Hematopoietic multipotent progenitor cell treated with erythropoietin and hydrocortisone succinate and interleukin-3 and kit ligand, for 15 days (in vitro differentiated cells): ENCODE data around the gene BCORL1.

ENCODE experiments used
- DNase-seq: peaks from one replicate; pipeline ENCODE4 v3.0.0-alpha.2; 2015; ENCODE audit warnings: low spot score

Gene BCORL1, protein sequence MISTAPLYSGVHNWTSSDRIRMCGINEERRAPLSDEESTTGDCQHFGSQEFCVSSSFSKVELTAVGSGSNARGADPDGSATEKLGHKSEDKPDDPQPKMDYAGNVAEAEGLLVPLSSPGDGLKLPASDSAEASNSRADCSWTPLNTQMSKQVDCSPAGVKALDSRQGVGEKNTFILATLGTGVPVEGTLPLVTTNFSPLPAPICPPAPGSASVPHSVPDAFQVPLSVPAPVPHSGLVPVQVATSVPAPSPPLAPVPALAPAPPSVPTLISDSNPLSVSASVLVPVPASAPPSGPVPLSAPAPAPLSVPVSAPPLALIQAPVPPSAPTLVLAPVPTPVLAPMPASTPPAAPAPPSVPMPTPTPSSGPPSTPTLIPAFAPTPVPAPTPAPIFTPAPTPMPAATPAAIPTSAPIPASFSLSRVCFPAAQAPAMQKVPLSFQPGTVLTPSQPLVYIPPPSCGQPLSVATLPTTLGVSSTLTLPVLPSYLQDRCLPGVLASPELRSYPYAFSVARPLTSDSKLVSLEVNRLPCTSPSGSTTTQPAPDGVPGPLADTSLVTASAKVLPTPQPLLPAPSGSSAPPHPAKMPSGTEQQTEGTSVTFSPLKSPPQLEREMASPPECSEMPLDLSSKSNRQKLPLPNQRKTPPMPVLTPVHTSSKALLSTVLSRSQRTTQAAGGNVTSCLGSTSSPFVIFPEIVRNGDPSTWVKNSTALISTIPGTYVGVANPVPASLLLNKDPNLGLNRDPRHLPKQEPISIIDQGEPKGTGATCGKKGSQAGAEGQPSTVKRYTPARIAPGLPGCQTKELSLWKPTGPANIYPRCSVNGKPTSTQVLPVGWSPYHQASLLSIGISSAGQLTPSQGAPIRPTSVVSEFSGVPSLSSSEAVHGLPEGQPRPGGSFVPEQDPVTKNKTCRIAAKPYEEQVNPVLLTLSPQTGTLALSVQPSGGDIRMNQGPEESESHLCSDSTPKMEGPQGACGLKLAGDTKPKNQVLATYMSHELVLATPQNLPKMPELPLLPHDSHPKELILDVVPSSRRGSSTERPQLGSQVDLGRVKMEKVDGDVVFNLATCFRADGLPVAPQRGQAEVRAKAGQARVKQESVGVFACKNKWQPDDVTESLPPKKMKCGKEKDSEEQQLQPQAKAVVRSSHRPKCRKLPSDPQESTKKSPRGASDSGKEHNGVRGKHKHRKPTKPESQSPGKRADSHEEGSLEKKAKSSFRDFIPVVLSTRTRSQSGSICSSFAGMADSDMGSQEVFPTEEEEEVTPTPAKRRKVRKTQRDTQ (N-terminal part only)

DNA sequence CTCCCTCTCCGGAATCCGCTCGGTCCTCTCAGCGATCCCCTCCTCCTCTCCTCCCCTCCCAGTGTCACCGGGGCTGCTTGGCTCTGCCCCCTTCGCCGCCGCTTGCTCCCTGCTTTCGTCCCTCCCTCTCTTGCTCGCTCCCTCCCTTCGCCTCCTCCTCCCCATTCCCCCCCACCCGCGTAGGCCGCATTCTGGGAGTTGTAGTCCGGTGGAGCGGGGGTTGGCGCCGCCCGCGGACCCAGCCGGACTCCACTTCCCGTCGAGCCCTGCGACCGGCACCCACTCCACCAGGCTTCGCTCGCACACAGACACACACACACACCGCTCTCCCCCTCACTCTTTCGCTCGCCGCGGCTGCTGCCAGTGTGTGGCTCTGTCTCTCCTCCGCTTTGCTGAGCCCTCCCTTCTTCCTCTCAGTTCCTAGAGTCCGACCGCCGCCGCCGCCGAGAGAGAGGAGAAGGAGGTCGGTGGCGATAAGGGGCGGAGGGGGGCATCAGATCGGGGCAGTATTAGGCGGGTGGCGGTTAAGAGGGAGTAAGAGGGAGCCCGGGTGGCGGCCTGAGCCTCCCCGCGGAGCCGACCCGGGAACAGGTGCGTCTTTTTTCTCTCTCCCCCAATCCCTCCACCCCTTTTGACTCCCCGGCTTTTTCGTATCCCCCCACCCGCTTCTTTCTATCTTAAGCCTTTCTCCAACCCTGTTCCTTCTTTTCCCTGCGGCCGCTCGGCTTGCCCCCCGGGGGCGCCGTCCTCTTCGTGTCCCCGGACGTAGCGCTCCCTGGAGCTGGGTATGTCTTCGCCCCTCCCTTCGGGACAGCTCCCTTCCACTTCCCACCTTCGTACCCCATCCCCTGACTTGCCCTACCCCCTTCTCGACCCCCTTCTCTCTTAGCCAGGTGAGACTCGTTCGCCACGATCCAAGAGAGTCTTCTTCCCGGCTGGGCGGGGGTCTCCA lies at the start of gene BCORL1:
BCORL1 (plus strand) TSS at position 336 of the 952 bp plus-strand sequence. CDS start 22,597 bp downstream, outside the sequence.
- peak; percentile 63 for DNase-seq

DNA sequence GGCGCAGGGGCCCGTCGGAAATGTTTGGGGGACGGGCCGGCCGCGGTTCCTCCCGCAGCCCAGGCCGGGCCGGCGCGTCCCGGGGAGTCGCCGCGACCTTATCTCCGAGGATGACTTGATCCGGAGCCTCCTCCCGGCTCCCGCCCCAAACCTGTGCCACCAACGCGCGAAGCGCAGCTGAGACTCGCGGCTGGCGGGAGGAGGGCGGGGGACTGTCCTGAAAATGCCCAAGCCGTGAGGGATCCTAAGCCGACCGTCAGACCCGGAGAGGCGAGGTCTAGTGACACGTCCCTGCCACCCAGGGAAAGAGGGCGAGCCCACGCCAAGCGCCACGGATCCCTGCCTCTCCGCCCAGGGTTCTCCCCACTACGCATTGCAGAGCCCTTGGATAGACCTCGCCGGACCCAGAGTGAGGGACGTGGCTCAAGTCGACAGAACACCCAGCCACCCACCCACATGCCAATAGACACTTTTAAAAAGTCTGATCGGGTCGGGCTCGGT lies 49.6 kb upstream of the BCORL1 start:
- DNase-seq: peak; percentile 9

DNA sequence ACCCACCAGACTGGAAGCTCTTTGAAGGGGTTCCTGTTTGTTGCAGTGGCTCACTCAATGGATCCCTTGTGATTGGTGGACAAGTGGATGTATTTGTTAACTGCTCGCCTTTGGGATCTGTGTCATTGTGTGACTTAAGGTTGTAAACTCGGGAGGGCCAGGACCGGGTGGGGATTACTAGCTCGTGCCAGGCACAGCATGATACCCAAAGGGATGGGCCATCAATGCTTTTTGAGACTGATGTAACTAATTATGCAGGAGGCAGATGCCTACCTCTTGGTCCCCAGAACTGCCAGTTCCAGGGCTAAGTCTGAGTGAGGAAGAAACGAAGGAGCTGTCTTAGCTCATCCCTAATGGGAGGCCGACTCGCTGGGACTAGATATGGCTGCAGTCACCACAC lies 48.7 kb upstream of the BCORL1 start:
- DNase-seq: no peak

DNA sequence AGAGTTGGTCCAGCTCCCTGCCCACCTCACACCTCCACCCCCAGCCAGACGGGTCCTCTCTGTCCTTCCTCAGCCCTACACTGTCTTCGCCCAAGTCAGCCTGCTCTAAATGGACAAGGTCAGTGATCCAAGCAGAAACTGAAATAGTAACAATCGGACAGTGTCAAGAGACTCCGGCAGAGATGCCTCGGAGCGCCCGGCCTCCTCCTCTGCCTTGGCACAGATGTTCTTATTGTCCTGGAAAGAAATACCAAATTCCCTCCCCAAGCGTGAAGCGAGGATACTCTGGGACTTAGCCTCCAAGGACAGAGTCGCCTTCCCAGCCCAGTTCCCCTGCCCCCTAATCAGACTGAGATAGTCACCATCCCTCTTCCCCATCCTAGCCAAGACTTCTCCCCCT lies 48.0 kb upstream of the BCORL1 start:
- DNase-seq: no peak

DNA sequence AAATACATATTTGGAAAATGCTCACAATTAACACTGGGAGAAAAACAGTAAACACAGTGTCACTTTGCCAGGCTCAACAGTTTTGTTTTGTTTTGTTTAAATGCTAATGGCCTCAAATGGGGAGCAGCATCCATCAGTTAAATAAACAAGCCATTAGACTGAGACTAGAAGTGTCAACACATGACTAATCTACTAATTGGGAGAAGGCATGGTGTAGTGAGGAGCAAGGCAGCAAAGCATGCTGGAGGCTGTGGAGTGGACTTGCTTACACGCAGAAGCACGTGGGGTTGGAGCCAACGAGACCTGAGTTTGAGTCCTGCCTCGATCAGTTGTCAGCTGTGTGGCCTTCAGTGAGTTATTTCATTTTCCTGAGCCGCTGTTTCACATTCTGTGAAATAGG lies 47.5 kb upstream of the BCORL1 start:
- no peak for DNase-seq

DNA sequence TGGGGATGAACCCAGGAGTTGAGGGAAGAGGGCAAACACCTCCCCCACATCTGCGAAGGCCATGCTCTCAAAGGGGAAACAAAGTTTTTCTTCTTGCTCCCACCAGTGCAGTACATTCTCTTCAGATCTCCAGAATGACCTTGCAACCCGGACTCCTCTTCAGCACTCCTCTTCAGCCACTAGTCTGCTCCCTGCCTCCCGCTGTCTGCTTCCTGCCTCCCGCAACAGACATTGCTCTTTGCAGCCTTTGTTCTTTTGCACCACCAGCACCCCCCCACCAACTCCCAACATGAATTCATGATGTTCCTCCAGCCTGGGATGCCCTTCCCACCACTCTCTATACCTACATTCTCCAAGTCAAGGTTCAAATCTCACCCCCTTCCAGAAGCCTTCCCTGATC lies 44.4 kb upstream of the BCORL1 start:
- DNase-seq: no peak

DNA sequence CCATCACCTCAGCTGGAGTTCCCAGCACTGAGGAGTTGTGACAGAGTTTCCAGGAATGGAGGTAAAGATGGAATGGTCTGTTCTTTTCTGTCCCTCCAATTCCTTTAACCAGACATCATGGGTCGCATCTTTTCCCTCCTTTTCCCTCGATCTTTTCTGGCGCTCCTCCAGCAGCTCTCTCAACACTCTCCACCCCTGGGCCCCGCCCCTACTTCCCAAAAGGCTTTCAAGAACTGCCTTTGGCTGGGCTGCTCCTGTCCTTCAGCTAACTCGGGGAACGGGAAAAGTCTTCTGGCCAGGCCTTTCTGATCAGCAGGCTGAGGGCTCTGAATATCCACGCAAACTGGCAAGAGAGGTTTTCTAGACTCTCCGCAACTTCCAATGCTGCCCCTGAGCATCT lies 42.4 kb upstream of the BCORL1 start:
- no peak for DNase-seq

DNA sequence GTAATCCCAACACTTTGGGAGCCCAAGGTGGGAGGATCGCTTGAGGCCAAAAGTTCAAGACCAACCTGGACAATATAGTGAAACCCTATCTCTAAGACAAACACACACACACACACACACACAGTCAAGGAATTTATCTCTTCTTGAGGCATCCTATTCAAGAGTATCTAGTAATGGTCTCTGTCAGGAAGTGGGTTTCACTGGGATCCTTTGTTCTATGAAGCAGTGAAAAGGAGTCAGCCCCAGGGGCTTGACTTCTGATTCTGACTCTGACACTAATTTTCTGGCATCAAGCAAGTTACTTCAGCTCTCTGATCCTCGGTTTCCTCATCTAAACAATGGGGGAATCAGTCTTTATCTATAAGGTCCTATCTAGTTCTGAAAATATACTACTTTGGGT lies 41.7 kb upstream of the BCORL1 start:
- no peak for DNase-seq

DNA sequence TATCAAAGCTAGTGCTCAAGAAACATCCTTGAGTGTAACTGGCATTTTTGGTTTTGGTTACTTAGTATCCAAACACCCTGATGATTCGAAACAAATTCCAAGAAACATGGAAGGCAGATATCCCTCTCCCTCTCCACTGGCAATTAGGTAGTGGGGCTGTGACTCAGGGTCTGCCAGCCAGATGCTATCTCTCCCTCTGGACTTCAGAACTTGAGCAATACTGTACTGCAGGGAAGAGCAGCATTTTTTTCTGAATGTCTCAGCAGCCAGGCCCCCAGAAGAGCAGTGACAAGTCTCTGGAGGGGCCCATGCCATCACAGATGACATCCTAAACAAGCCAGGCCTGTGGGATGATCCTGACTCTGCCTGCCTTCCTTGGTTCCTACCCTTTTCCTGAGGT lies 37.3 kb upstream of the BCORL1 start:
- no peak for DNase-seq

DNA sequence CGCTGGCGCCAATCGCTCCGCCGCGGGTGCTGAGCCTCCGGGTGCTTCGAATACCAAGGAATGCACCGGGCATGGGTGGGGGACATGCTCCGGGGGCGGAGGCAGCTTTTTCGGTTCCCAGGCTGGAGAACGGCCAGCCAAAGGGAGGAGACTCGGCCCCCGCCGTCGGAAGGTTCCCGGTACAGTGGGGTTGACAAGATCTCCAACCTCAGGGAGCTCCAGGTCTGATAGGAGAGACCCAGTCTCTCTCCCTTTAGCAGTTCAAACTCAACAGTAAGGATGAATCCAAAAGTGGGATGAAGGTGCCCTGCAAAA lies 29.1 kb upstream of the BCORL1 start:
- DNase-seq: no peak

DNA sequence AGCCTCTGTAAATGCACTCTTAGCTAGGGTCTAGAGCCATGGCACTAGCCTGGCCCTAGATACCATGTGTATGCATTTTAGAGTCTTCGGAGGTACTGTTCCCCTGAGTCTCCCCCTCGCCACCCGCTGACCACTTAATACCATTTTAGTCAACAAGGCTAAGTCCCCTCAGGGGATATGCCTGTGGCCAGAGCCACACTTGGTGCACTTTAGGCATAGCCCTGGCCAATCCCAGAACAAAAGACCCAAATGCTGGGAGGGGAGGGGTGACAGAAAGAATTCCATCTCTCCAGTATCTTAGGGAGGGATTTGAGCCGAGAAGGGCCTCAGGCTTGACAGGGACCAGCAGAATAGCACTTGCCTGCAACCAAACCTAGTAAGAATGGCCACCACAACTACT lies 28.6 kb upstream of the BCORL1 start:
- DNase-seq: no peak

DNA sequence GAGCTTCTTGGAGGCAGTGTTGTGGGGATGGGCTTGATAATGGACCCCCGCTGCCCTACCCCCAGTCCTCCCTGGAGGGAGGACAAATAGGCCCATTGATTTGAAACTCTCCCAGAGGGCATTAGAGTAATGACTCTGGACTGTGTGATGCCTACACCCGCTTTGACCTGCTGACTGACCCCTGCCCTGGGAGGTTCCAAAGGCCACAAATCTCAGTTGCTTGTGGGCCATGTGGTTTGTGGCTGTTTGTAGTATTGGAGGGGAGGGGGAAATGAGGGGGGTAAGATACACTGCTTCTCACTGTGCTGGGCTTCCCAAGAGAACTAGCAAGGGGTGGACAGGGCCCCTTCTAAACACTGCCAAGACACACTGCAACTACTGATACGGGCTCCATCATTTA lies 27.6 kb upstream of the BCORL1 start:
- DNase-seq: no peak

DNA sequence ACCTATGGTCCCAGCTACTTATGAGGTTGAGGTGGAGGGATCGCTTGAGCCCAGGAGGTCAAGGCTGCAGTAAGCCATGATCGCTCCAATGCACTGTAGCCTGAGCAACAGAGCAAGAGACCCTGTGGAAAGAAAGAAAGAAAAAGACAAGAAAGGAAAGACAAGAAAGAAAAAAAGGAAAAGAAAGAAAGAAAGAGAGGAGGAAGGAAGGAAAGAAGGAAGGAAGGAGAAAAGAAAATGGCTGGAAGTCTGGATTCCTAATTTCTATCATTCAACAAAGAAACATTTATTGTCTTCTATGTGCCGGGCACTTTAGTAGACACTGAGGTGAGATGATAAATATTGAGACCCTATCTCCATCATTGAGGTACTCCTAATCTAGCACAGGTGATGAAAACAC lies 26.8 kb upstream of the BCORL1 start:
- no peak for DNase-seq

DNA sequence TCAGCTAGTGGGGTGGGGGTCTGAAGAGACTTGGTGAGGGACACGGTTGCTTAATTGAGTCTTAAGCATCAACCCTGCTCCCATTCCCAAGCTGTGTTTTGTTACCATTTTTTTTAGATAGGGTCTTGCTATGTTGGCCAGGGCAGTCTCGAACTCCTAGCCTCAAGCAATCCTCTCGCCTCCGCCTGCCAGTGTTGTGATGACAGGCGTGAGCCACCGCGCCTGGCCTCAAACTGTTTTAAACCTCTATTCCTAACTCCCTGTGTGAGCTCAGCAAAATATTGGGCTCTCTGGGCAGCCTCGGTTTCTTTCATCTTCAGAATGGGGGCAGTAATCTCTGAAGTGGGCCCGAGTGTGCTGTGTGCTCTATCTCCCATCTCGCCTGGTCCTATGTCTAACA lies 26.3 kb upstream of the BCORL1 start:
- no peak for DNase-seq

DNA sequence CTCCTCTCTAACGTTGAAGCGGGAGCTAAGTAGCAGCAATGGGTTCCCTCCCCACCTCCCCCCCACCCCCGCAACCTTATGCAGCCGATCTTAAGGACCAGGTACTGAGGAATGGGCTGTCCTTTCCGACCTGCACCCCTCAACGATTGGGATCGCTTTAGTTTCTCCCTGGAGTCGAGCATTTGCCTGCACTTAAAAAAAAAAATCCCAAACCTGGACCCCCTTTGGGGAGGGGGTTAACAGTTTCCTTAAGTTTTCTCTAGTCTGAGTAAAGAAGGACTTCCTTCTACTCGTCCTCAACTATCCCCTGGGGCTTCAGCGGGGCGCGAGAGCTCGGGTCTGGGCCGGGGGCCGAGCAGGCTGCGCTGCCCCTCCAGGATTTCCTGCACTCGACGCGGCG lies 25.7 kb upstream of the BCORL1 start:
- no peak for DNase-seq

DNA sequence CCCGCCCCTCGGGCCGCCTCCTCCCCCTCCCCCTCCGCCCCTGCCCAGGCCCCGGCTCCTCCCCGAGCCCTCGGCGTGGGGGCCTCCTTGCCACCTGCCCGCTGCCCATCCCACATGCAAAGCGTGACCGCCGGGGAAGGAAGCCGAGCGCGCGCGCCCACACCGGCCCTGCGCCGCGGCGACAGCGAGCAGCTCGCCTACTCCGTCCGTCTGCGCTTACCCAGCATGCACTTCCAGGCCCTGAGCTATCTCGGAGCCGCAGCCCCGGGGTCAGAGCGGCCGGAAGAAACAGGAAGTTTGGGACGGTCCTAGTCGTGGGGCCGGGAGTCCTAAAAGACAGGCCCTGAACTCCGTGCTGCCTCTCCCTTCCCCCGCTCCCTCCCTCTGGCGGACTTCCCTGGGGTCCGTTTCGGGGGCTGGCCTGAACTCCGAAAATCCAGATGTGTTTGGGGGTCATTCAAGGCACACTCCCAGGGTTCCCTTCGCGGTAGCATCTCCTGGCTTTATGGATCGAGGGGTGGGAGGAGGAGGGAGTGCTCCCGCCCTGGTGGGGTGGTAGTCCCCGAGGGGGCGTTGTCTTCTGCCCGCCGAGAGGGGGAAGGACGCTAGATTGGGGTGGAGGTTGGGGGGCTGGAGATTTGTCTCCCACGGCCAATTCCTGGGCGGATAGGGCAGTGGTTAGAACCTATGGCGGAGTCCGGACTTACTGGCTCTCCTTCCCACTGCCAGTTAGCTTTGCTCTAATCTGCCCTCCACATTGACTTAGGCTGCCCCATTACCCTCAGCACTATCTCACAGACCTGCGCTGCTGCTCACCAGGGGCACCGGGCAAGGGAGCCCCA lies 25.0 kb upstream of the BCORL1 start:
- peak; percentile 52 for DNase-seq

DNA sequence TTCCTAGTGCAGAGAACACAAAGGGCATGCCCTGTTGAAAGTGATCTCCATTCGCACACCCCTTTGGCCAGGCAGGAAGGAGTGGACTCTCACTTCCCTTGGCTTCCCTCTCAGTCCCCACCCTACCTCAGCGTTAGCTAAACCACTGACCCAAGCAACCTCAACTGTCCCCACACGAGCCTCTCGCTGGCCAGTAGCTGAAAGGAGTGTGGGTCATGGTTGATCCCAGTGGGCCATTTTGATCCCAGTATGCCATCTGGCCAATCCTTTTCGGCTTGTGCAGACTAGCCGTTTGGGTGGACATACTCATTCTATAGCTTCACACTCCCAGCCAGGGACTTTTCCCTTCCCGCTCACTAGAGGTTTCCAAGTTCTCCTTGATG lies 24.4 kb upstream of the BCORL1 start:
- no peak for DNase-seq

DNA sequence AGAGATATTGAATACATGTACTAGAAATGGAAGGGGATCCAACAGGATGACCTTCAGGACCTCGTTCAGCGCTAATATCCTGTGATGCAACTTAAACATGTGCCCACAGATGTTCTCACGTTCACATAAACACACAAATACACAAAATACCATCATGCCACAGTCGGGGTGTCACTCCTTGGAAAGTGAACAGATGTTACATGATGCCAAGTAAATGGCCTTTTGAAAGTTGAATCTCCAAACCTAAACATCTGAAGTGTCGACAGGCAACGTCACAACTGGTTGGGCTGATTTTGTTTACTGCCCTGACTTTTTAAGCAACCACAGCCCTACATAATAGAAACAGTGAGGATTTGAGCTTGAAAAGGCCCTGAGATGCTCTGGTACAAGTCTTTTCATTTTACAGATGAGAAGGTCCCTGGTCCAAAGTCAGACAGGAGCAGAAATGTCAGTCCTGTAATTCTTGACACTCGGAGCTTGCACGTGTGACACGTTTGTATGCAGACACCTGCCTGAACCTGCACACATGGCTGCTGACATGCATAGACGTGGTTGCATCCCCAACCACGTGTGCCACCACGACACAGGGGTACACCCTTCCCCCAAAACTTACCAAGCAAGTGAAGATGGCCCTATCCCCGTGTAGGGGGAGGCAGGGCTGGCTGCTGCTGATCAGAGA lies 23.5 kb upstream of the BCORL1 start:
- DNase-seq: no peak

DNA sequence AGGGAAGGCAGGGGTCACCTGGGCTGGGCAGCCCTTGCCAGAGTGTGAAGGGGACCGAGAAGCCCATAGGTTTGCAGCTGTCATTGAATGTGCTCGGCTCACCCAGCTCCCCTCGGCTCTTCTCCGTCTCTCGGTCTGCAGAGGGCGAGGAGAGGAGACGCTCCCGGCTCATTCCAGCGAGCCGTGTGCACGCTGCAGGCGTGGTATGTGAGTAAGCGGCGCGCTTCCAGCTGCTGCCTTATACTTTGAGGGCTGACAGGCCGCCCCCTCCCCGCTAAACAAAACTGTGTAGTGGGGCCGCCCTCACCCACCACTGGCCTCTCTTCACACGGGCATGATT lies 23.0 kb upstream of the BCORL1 start:
- no peak for DNase-seq
